Mucosa of descending colon (tissue), 3 donors: ENCODE measurements around the gene CEP41. TPM values are rescaled to one million over a fixed set of nuclear protein-coding genes. Genes with fewer than 3 reads are reported as not detected.

ENCODE experiments used
- ATAC-seq: fragments of 200-7000 bp; cut with Tn5 transposase; one replicate; pipeline ENCODE4 v1.9.1; 2020; ENCODE audit warnings: mild to moderate bottlenecking, moderate library complexity
- DNase-seq, 3 donors: peaks; one replicate each; pipeline ENCODE4 v3.0.0-alpha.2; 2020
- H3K36me3 ChIP-seq: fragments of 200-600 bp; one replicate; pipeline ENCODE4 v1.8.0; 2021; ENCODE audit warnings: low read depth, mild to moderate bottlenecking
- H3K4me1 ChIP-seq: fragments of 200-600 bp; one replicate; pipeline ENCODE4 v1.8.0; 2021; ENCODE audit warnings: low read depth, mild to moderate bottlenecking
- H3K4me3 ChIP-seq: fragments of 200-600 bp; one replicate; pipeline ENCODE4 v1.8.0; 2021; ENCODE audit warnings: mild to moderate bottlenecking
- H3K9me3 ChIP-seq: fragments of 200-600 bp; one replicate; pipeline ENCODE4 v1.8.0; 2021; ENCODE audit warnings: mild to moderate bottlenecking
- intact Hi-C, 2 donors: fragments of 100-400 bp; cut with DNase I in 1 of 2; cut with micrococcal nuclease in 1 of 2; formaldehyde crosslinking; loops; one replicate each; pipeline versions ENCODE4 v1.11.0 to v1.11.1; 2022; cut with DNase I, micrococcal nuclease
- long read RNA-seq, 2 donors: library from polyadenylated mRNA; unstranded; transcript quantifications; one replicate each; pipeline ENCODE4 v2.0.0, GENCODE V29; 2019 to 2021
- total RNA-seq, 3 donors: library from RNA; stranded (reverse); fragmentation: NEBNext Ultra II Directional in 2 of 3; extraction: Animal tissue kit (Norgen Biotek cat#: 25700) in 2 of 3; gene quantifications; one replicate each; pipeline versions ENCODE4 v1.2.1 to v1.2.4, GENCODE V29; 2021 to 2023
- TF ChIP-seq, protein P1 (sequence below): fragments of 200-600 bp; IDR thresholded peaks from one replicate; pipeline ENCODE4 v1.8.0; 2022; ENCODE audit warnings: antibody characterized with exemption, mild to moderate bottlenecking
- donor health status: DM: no; HTN: no; CAD: no; lungs with moderate emphysema.
- donor health status: DM: no; HTN: no; CAD: no.
- donor health status: DM: no; HTN: yes; CAD: no.

The CEP41 gene, protein sequence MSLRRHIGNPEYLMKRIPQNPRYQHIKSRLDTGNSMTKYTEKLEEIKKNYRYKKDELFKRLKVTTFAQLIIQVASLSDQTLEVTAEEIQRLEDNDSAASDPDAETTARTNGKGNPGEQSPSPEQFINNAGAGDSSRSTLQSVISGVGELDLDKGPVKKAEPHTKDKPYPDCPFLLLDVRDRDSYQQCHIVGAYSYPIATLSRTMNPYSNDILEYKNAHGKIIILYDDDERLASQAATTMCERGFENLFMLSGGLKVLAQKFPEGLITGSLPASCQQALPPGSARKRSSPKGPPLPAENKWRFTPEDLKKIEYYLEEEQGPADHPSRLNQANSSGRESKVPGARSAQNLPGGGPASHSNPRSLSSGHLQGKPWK
- total RNA-seq = 1 to 10 TPM; 6.4 to 8.3 (median 6.6) TPM
- long read RNA-seq, donor 1, full-length matches to known transcripts = 4 of 4 reads
- long read RNA-seq, donor 1, partial matches to known transcripts = 0 of 4 reads
- long read RNA-seq, donor 1, other reads (novel, unspliced or antisense) = 0 of 4 reads
- long read RNA-seq, donor 2, partial matches to known transcripts = 1 of 3 reads
- long read RNA-seq, donor 2, other reads (novel, unspliced or antisense) = 0 of 3 reads

GRCh38 chr7:130440527-130441365 lies at the start of gene CEP41:
Gene CEP41 (minus strand): TSS chr7:130441016. CDS start chr7:130440966, 50 bp downstream.
- no peaks in the 10 kb centered on the region for H3K4me1 ChIP-seq
- intact Hi-C loops = no loop called here
- TF ChIP-seq, protein P1, sequence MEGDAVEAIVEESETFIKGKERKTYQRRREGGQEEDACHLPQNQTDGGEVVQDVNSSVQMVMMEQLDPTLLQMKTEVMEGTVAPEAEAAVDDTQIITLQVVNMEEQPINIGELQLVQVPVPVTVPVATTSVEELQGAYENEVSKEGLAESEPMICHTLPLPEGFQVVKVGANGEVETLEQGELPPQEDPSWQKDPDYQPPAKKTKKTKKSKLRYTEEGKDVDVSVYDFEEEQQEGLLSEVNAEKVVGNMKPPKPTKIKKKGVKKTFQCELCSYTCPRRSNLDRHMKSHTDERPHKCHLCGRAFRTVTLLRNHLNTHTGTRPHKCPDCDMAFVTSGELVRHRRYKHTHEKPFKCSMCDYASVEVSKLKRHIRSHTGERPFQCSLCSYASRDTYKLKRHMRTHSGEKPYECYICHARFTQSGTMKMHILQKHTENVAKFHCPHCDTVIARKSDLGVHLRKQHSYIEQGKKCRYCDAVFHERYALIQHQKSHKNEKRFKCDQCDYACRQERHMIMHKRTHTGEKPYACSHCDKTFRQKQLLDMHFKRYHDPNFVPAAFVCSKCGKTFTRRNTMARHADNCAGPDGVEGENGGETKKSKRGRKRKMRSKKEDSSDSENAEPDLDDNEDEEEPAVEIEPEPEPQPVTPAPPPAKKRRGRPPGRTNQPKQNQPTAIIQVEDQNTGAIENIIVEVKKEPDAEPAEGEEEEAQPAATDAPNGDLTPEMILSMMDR = no peak
- ATAC-seq (peak; percentile 99), DNase-seq (peak; percentile 96 to 97 (median 97))
- H3K4me3 ChIP-seq = peak within 1 kb of the TSS; percentile 41
- no peaks in the 10 kb centered on the region for H3K36me3 ChIP-seq
- H3K9me3 ChIP-seq = no peaks in the 10 kb centered on the region

DNA sequence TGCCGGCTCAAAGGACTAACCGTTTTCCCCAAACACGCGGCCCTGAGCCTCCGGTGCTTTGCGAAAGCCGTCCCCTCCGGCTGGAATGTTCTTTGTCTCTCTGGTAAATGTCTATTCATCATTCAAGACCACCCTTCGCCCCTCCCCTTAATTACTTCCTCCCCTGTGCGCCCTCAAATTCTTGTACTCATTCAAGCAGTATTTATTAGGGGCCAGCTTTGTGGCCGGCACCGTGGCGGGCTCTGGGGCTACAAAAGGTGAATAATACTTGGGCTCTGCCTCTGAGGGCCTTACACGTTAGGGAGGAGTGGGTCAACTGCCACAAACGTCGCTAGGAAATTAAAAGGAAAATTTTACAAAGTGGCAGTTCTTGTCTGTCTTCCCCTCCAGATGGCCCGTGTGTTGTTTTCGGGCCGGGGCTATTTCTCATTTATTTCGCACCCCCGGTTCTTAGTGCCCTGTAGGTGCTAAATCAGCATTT lies 49.5 kb upstream of the CEP41 start:
- ATAC-seq (no peak), DNase-seq (no peak)
- Histone ChIP-seq H3K4me3 (no peak overlapping the region), H3K4me1 (no peaks in the 10 kb centered on the region), H3K36me3 (no peaks in the 10 kb centered on the region), H3K9me3 (no peaks in the 10 kb centered on the region)
- TF ChIP-seq, protein P1 = no peak
- intact Hi-C loops = no loop called here

DNA sequence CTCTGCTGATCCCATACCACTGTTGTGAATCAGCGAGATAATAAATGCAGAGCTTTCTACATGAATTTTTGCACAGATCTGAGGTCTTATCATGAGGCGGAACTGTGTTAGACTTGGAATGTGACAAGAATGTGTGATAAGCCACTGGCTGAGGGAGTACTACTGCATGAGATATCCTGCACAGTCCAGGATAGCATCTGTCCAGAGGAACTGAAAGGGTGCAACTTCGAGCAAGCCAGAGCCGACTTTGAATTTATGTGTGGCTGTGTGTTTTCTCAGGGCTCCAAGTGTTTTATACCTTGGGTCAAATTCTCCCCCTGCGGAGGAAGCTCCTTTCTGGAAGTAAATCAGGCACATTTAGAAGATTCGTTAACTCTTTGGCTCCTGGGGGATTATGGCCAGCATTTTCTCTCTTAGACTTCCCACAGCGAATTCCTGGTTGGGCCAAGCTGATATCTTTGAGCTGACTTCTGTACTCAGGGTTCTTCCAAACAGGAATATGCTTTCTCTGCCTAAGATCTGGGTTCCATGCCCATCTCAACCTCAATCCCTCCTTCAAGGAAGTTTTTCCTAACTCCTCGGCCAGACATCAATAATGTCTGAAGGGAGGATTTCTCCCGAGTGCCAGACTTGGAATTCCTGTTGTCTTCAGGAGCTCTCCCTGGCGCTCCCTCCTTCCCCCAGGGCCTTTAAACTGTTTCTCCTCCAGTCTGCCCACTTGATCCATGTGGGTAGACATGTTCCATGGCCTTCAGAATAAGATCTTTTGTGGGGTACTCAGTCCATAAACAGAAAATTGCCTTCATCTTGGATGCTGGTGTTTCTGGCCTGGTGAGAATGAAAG lies 48.5 kb upstream of the CEP41 start:
- Histone ChIP-seq H3K36me3 (no peaks in the 10 kb centered on the region), H3K4me3 (no peak overlapping the region), H3K9me3 (no peaks in the 10 kb centered on the region), H3K4me1 (no peaks in the 10 kb centered on the region)
- intact Hi-C loops = no loop called here
- no peak for DNase-seq
- ATAC-seq = no peak
- TF ChIP-seq, protein P1 = no peak

GRCh38 chr7:130488392-130489139 lies 47.8 kb upstream of the CEP41 start:
- DNase-seq (no peak), ATAC-seq (no peak)
- TF ChIP-seq, protein P1 = no peak
- H3K36me3 ChIP-seq = no peaks in the 10 kb centered on the region
- intact Hi-C loops = no loop called here
- H3K4me1 ChIP-seq = no peaks in the 10 kb centered on the region
- no peaks in the 10 kb centered on the region for H3K9me3 ChIP-seq
- no peak overlapping the region for H3K4me3 ChIP-seq
